ENCODE results near the gene HBD.
"Not testable (repeated sequence)": the region's sequence is repeated elsewhere in the genome, so short reads cannot be mapped to it uniquely, and the experiment has no call there.

Gene HBD

DNA sequence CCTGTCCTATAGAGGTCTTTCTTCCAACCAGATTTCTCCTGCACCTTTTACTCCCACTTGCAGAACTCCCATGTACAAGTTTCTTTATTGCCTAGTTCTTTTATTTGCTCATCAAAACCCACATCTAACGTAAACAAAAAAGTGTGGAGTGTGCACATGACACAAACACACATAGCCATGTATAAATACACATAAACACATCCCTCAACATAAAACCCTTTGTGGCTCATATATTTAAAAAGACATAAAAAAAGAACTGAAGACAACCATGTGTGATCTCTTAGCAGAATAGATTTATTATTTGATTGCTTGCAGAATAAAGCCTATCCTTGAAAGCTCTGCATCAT lies 18.6 kb upstream of the HBD start:
- peak; percentile 37 for FAIRE-seq

DNA sequence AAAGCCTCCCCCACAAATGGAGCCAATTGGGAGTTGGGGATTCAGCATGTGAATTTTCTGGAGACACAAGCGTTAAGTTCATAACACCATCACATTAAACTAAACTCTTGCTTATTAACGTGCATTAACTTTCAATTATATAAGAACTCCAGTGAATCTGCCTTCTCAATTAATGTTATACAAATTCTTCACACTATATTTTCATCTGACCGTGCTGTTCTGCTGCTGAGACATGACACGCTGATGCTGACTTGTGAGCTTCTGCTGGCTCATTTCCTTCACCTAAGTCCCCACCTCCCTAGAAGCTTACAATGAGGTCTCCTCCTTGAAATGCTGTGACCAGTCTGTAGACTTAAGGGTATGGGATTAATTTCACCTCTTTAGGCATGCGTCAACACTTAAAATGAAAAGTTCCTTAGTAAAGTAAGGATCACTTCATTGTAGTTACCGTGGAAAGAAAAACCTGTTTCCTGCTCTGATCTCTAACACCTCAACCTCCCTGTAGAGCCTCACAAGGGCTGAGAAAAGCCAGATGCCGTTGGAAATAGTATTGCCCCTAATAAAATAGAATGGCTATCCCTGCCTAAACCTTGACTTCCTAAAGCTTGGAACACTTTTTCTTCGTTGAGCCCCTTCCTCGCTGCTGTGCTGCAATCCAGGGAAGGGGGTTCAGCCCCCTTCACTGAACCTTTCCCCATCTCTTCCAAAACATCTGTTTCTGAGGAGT lies 18.1 kb upstream of the HBD start:
- FAIRE-seq, result no peak

DNA sequence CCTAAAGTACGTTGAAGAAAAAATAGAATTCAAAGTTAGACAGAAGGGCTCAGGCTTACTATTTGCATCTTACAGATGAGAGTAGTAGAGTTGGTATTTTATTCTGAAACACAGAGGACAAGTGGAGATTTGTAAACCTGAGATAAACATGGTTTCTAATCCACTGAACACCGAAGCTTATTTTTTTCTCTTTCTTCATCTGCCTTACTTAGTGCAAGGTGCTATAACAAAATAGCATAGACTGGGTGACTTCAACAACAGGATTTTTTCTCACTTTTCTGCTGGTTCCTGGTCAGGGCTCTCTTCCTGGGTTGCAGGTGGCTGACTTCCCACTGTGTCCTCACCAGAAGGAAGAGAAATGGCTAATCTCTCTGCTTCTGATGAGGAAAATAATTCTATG lies 17.5 kb upstream of the HBD start:
- FAIRE-seq, result no peak

DNA sequence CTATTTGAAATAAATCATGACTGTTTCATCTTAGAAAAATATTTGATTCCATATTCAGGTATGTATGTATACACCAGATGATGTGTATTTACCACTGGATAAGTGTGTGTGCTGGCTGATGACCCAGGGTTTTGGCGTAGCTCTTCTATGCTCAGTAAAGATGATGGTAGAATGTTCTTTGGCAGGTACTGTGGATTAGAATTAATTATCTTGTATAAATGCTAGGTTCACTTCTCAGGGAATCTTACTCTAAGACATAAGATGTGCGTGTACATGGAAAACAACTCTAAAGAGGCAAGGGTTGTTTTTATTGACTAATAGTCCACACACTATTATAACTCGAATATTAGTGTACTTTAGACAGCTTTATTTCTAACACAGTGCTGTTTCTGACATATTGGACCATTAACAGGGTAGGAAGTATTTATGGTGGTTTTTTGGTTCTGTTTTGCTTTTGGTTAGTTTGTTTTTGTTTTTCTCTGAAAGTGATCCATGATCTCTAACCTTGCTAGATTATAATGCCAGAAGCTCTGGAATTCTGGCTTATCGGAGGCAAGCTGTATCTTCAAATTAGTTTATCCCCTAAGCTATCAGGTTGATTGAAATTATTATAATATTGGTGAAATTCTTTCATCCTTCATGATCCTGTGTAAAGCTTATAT lies 16.4 kb upstream of the HBD start:
- FAIRE-seq, result no peak

DNA sequence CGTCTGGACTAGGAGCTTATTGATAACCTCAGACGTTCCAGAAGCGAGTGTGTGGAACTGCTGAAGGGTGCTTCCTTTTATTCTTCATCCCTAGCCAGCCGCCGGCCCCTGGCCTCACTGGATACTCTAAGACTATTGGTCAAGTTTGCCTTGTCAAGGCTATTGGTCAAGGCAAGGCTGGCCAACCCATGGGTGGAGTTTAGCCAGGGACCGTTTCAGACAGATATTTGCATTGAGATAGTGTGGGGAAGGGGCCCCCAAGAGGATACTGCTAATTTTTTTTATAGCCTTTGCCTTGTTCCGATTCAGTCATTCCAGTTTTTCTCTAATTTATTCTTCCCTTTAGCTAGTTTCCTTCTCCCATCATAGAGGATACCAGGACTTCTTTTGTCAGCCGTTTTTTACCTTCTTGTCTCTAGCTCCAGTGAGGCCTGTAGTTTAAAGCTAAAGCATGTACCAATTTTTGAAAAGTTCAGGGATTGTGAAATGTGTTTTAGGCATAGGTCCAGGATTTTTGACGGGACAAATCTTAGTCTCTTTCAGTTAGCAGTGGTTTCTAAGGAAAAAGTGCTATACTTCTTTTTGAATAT lies 15.6 kb upstream of the HBD start, which contains the start of gene HBG1:
Gene HBG1, minus strand, starts transcription at position 51 of the 590 bp plus-strand sequence. CDS start 53 bp downstream, outside the sequence.
- FAIRE-seq, result not testable (repeated sequence)

DNA sequence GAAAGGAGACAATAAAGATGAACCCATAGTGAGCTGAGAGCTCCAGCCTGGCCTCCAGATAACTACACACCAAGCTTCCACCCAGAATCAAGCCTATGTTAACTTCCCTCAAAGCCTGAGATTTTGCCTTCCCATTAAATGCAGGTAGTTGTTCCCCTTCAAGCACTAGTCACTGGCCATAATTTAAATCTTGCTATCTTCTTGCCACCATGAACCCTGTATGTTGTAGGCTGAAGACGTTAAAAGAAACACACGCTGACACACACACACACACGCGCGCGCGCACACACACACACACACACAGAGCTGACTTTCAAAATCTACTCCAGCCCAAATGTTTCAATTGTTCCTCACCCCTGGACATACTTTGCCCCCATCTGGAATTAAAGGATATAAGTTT lies 14.2 kb upstream of the HBD start:
- not testable (repeated sequence) for FAIRE-seq

DNA sequence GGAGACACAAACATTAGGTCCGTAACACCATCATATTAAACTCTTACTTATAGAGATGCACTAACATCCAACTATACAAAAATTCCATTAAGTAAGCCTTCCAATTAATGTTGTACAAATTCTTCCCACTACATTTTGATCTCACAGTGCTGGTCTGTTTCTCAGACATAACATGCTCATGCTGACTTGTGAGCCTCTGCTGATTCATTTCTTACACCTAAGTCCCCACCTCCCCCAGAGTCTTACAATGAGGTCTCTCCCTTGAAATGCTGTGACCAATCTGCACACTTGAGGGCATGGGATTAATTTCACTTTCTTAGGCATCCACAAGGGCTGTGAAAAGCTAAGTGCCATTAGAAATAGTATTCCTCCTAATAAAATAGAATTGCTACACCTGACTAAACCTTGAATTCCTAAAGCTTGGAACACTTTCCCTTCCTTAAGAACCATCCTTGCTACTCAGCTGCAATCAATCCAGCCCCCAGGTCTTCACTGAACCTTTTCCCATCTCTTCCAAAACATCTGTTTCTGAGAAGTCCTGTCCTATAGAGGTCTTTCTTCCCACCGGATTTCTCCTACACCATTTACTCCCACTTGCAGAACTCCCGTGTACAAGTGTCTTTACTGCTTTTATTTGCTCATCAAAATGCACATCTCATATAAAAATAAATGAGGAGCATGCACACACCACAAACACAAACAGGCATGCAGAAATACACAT lies 13.3 kb upstream of the HBD start:
- FAIRE-seq, result no peak

DNA sequence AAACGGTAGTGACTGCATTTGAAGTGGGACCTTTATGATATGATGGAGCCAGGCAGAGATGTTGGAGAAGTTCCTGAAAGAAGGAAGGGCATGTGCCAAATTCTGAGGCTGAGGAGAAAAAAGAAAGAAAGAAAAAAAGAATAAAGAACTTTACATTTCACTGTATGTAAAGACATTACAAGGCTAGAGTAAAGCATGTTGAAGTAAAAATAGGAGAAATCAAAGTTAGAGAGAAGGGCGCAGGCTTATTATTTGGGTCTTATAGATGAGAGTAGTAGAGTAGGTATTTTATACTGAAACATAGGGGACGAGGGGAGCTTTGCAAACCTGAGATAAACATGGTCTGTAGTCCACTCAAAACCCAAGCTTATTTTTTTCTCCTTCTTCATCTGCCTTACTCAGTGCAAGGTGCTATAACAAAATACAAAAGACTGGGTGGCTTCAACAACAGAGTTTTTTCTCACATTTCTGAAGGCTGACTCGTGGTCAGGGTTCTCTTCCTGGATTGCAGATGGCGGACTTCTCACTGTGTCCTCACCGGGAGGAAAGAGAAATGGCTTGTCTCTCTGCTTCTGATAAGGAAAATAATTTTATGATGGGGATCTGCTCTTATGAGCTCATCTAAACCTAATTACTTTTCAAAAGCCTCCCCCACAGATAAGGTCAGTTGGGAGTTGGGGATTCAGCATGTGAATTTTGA lies 12.6 kb upstream of the HBD start:
- no peak for FAIRE-seq

DNA sequence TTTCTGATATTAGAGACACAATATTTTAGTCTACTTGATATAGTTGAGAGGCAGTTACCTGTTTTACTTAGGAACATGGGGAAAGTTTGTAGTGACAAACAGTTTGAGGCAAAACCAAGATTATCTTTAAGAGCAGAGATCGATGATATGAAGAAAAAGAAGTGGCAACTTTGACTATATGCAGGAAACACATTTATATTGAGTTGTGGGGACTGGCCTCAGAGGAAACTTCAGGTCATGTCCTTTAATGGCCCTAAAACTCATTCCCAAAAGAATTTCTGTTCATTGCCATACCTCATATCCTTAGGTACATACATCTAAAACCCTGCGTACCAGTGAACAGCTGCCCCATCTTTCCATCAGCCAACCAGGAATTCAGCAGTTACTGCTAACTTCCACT lies 10.9 kb upstream of the HBD start:
- FAIRE-seq, result no peak

DNA sequence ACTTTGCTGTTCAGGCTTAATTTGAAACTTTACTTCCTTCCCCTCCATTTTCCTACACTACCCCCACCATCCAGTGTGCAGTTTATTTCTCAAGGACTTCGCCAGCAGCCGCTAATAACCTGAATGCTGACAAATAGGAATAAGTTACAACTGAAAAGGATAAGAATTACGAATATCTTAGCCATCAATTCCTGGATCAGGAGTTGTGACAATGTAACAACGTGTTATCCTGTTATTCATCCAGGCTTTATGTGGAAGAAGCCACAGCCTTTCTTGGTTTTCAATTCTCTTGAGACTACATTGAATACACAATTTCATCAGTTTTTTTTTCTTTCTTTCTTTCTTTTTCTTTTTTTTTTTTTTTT lies 9.5 kb upstream of the HBD start:
- FAIRE-seq, result no peak

DNA sequence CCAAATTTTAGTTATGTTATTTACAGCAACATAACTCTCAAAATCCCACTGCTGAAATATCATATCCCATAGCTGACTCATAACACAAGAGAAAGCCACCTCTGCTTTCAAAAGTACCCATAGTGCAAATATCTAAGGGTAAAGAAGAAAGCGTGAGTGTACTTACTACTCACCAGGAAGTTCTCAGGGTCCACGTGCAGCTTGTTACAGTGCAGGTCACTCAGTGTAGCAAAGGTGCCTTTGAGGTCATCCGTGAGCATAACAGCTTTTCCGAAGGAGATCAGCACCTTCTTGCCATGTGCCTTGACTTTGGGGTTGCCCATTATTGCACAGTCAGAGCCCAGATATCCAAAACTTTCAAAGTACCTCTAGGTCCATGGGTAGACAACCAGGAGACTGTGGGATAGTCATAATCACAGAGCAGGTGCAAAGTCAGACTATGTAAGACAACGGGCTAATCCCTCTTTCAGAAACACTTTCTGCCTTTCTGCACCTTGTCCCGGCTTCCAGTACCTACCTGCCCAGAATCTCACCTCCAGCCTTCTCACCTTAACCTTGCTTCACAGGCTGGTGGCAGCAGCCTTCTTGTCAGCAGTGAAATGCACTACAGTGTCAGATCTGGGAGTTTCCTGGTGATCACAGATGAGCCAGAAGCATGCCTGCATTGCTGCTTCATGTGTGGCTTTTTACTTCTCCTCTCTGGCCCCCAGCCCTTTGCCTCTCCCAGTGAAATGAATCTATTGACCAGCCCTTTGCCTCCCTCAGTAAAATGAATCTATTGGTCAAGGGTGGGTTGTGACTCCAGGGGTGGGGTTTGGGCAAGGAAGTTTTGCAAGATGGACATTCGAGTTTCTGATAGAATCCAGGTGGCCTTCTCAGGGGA lies 8.9 kb upstream of the HBD start:
- FAIRE-seq, result no peak

DNA sequence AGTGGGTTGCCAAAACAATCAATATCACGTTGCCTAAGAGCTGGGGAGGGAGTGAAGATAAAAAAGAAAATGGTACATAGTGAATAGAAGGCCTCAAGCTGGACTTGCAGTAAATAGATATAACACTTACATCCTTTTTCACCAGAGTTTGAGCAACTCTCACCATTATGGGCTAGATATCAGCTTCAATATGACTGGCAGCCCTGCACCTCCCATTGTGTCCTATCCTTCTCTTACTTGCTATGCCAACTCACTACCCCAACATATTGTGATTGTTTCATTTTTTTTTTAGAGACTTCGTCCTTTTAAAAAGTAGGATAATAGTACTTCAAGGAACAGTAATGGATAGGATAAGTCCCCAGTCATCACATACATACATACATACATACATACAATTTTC lies 7.9 kb upstream of the HBD start:
- FAIRE-seq, result no peak

DNA sequence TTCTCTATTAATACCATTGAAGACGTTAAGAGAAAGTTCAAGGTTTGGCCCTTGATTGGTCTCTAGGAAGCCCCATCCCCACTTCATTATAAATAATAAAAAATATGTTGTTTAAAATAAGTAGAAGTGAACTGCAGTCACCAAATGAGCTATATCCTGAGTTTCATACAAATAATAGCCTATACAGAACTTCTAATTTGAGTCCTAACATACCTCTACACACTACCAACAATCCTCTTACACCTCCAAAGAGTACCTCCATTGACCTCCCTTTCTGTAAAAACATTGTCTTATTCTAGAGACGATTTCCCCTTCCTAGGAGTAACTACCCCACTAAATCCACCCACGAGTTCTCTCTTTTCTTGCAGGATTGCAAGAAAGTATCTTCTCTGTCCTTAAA lies 7.2 kb upstream of the HBD start:
- FAIRE-seq, result no peak

DNA sequence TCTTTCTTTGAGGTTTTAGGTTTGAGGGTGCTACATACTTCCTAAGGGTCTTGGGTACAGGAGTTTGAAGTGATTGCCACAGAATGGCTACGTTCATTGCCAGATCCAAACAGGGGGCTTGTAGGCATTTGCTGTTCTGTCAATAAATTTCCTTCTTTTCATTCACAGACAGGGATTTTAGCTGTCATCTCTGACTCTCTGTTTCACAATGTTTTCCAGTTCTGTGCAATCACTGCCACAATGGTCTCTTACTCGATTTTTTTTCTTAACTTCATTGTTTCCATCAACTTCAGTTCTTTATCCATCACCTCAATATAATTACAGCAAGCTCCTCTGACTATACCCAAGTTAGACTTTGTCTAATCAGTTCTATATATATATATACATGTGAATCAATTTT lies 6.2 kb upstream of the HBD start:
- no peak for FAIRE-seq

DNA sequence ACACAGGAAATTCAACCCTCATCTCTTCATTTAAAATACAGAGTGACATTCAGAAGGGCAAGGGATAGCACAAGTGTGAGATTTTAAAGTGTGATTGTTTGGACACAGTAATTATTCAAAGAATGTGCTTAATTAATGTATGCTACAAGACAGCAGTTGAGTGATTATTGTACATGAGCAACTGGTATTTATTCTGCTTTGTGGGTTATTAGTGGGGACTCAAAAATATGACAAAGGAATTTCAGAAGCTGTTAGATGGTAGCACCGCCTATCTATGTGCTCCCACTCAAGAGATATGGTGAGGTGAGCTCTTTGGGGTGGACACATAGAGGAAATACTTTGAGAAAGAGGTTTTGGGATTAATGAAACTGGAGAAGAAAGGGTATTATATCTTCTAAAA lies 5.8 kb upstream of the HBD start:
- FAIRE-seq, result no peak

DNA sequence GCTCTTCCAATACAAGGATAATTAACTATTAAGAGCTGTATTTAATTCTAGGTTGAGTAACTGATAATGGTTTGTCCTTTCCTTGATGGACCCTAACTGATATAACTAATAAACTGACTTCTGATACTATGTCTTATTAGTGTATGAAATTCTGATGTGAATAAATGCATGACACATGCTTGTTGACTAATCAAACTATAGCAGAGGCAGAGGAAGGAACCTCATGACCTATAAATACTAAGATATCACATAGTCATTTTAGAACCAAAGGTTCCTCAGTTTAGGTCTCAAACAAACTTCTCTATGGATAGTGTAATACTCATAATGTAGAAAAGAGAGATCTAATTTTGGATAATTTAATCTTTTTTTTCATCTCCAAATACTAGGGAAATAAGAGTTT lies 4.8 kb upstream of the HBD start:
- no peak for FAIRE-seq

DNA sequence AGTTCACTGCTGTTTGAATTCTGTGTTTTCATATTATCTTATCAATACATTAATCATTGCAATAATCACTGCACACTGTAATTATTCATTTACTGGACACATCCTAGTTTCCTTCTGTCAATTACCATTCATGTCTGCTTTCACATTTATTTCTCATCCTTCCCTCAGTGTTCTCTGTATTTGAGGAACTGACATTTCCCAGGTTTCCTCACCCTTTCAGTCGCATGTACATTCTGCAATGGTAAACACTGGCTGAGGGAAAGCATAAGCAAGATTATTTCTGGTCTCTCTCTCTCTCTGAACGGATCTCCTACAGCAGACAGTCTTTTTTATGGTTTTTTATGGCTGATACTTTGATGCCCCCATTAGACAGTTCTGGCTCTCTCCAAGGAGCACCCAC lies 4.2 kb upstream of the HBD start:
- FAIRE-seq, result no peak

DNA sequence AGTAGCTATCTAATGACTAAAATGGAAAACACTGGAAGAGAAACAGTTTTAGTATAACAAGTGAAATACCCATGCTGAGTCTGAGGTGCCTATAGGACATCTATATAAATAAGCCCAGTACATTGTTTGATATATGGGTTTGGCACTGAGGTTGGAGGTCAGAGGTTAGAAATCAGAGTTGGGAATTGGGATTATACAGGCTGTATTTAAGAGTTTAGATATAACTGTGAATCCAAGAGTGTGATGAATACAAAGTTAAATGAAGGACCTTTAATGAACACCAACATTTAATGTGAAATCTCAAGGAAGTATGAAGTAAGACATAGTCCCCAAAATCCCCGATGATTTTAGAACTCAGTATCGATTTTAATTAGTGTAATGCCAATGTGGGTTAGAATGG lies 3.1 kb upstream of the HBD start:
- no peak for FAIRE-seq

DNA sequence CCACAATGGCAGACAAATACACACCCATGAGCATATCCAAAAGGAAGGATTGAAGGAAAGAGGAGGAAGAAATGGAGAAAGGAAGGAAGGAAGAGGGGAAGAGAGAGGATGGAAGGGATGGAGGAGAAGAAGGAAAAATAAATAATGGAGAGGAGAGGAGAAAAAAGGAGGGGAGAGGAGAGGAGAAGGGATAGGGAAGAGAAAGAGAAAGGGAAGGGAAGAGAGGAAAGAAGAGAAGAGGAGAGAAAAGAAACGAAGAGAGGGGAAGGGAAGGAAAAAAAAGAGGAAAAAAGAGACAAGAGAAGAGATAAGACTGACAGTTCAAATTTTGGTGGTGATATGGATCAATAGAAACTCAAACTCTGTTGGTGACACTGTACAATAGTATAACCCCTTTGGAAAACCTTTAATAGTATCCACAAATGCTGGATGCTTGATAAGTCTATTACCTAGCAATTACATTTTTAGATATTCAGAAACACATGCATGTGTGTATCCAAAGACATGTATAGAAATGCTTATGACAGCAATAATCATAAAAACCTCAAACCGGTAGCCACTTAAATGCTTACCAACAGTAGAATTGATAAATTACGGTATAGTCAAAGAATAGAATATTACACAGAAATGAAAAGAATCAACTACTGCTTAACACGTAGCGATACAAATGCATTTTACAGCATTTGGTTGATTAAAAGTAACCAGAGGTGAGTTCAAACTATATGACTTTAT lies 1.2 kb upstream of the HBD start:
- FAIRE-seq, result no peak

DNA sequence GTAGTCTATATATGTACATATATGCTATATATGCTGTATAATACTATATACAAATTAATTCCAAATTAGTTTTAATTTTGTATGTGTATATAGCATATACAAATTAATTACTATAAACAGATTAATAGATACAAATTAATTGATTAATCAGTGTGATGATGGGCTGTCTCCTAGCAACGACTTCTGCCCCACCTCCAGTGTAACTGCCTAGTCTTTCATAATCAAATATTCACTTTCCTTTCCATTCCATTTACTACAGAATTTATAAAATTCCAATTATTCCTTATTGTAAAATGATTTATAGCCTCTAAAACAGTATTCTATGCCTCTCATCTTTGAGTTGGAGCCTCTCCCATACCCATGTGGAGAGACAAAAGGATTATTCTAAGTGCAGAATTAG lies 976 bp downstream of the HBD start:
- no peak for FAIRE-seq

DNA sequence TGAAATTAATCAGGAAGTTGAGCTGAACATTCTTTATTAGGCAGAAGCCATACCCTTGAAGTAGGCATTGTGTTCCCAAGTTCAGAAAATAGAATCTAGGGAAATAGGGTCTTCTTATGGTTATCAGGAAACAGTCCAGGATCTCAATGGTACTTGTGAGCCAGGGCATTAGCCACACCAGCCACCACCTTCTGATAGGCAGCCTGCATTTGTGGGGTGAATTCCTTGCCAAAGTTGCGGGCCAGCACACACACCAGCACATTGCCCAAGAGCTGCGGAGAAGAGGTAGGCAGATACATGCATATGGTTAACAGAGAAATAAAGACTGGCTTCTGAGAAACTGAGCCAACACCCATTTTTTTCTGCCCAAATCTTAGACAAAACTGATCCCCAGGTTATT lies 1.5 kb downstream of the HBD start:
- FAIRE-seq, result no peak

Data from endometrium (tissue), 2 donors.